ENCODE data around the gene ATXN7L2.

ATXN7L2 gene

DNA sequence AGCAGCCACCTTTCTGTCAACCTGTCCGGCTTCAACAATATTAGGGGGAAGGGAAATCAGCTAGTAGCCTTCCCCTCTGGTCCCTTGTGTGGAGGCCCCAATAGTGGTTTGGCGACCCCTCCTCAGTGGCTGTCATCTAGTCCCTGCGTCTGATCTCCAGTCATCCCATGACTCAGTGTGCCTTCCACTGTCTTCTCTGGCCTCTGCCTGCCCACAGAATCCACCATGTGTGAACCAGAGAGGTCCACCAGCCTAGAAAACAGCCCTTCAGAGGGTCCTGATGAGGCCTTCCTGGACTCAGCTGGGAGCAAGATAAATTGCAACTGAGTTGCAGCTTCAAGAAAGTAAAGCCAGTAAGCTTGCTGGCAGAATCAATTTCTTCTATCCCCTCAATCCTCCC lies 3.8 kb upstream of the ATXN7L2 start:
- TF ChIP-seq, protein P1, sequence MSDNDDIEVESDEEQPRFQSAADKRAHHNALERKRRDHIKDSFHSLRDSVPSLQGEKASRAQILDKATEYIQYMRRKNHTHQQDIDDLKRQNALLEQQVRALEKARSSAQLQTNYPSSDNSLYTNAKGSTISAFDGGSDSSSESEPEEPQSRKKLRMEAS (IDR thresholded peaks at IDR 0.05; ENCODE audit: low read depth, low read length): no peak
- TF ChIP-seq POLR2A (IDR thresholded peaks at IDR 0.05; ENCODE audit: extremely low read depth, insufficient read length) (no peak), CTCF (IDR thresholded peaks at IDR 0.05; ENCODE audit: low read depth, low read length) (no peak), MYC (IDR thresholded peaks at IDR 0.05; ENCODE audit: low read depth, low read length) (no peak)
- no peak overlapping the region for H3K4me3 ChIP-seq (ENCODE audit: low read depth, low read length)
- DNase-seq (ENCODE audit: low read depth): no peak

GRCh38 chr1:109481646-109482045 lies 2.1 kb upstream of the ATXN7L2 start:
- TF ChIP-seq POLR2A (IDR thresholded peaks at IDR 0.05; ENCODE audit: extremely low read depth, insufficient read length) (no peak), MYC (IDR thresholded peaks at IDR 0.05; ENCODE audit: low read depth, low read length) (no peak), CTCF (IDR thresholded peaks at IDR 0.05; ENCODE audit: low read depth, low read length) (no peak)
- TF ChIP-seq, protein P1 (IDR thresholded peaks at IDR 0.05; ENCODE audit: low read depth, low read length): no peak
- no peak overlapping the region for H3K4me3 ChIP-seq (ENCODE audit: low read depth, low read length)
- no peak for DNase-seq (ENCODE audit: low read depth)

- no peak for DNase-seq (ENCODE audit: low read depth)
- TF ChIP-seq POLR2A (IDR thresholded peaks at IDR 0.05; ENCODE audit: extremely low read depth, insufficient read length): no peak
- TF ChIP-seq CTCF (IDR thresholded peaks at IDR 0.05; ENCODE audit: low read depth, low read length): no peak
- TF ChIP-seq, protein P1 (IDR thresholded peaks at IDR 0.05; ENCODE audit: low read depth, low read length): no peak
- TF ChIP-seq MYC (IDR thresholded peaks at IDR 0.05; ENCODE audit: low read depth, low read length): no peak
- no peak overlapping the region for H3K4me3 ChIP-seq (ENCODE audit: low read depth, low read length)
Measured at GRCh38 chr1:109482242-109482641, 1.5 kb upstream of the ATXN7L2 start.

DNA sequence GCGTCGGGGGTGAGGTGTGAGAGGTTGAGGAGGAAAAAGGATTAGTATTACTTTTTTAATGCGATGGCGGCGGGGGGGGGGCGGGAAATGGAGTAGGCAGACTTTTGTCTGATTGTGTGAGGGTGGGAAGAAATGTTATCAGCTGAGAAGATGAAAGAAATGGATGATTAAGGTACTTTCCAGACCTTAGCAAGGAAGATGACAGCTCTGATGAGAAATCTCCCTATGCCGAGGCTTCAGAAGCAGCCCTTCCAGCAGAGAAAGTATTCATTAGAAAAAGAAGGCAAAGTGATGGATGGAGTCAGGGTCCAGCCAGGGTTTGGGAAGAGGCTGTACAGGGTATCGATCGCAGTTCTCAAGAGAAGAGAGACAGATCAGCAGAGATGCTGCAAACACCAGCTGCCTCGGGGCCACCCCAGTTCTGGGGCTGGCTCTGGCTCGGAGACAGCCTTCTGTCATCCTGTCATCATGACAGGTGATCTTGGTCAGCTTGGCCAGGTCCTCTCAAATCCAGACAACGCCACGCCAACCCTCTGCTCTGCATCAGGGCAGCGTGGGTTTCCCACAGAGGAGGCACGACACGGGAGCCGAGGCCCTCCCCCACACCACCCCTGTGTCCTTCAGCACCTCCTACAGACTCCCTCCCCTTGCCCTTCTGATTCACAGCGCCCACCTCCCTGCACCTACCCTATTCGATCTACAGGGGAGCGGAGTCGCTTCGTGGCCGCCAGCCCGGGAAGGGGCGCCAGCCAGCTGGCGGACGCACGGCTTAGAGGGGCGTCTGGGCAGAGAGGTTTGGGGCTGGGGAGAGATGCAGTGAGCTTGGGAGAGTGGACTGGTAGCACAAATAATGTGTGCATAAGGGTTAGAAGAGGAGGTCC lies 674 bp upstream of the ATXN7L2 start:
- no peak for DNase-seq (ENCODE audit: low read depth)
- TF ChIP-seq POLR2A (IDR thresholded peaks at IDR 0.05; ENCODE audit: extremely low read depth, insufficient read length): no peak
- TF ChIP-seq CTCF (IDR thresholded peaks at IDR 0.05; ENCODE audit: low read depth, low read length): no peak
- no peak for TF ChIP-seq MYC (IDR thresholded peaks at IDR 0.05; ENCODE audit: low read depth, low read length)
- TF ChIP-seq, protein P1 (IDR thresholded peaks at IDR 0.05; ENCODE audit: low read depth, low read length): no peak
- H3K4me3 ChIP-seq (ENCODE audit: low read depth, low read length): peak overlapping the region; percentile 73

DNA sequence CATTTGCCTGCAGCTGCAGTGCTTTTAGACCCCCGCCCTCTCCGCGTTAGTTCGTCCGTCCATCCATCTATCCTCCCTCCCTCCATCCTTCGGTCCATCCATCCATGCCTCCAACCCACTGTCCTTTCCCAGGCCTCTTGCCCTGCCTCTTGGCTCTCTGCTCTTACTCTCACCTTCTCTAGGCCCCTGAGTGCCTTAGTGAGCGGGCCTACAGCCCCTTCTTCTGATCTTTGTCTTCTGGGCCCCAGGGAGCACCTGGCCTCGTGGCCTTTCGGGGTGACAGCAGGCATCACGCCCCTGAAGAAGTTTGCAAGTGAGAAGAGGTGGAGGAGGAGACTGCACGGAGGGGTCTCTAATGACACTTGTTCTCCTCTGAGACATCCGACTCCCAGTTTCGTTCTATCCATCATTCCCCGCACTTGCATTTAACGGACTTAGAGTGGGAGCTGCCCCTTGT lies 842 bp downstream of the ATXN7L2 start:
- H3K4me3 ChIP-seq (ENCODE audit: low read depth, low read length): peak overlapping the region; percentile 81
- TF ChIP-seq MYC (IDR thresholded peaks at IDR 0.05; ENCODE audit: low read depth, low read length) (no peak), CTCF (IDR thresholded peaks at IDR 0.05; ENCODE audit: low read depth, low read length) (no peak), POLR2A (IDR thresholded peaks at IDR 0.05; ENCODE audit: extremely low read depth, insufficient read length) (no peak)
- TF ChIP-seq, protein P1 (IDR thresholded peaks at IDR 0.05; ENCODE audit: low read depth, low read length): no peak
- DNase-seq (ENCODE audit: low read depth): no peak
